HepG2 (cell line): ENCODE data around the gene CASD1. TPM values are rescaled to one million over a fixed set of nuclear protein-coding genes. Genes with fewer than 3 reads are reported as not detected.

Experiments
- ATAC-seq: fragments of 200-7000 bp; cut with Tn5 transposase; 3 replicates; pipeline ENCODE4 v1.9.1; 2020; ENCODE audit warnings: mild to moderate bottlenecking, moderate library complexity
- BruUV-seq: library from RNA; stranded (reverse); fragments of 400-500 nt; replicated peaks from 2 replicates; lab custom pipeline; 2021; lab: Mats Ljungman, UMichigan
- CTCF ChIA-PET: fragments of 300-600 bp; formaldehyde crosslinking; extraction: SDS; loops from one replicate; lab custom pipeline; 2021; ENCODE audit warnings: low total read pairs, inconsistent platforms, low intra/inter-chr PET ratio; lab: Yijun Ruan, JAX
- POLR2A ChIA-PET: fragments of 350-600 bp; sonication (Branson Sonifier 250); formaldehyde crosslinking; loops from one replicate; lab custom pipeline; 2020; ENCODE audit warnings: antibody characterized with exemption, inconsistent platforms; lab: Yijun Ruan, JAX
- DNase-seq: peaks from one replicate; pipeline ENCODE4 v3.0.0-alpha.2; 2015; ENCODE audit warnings: low spot score
- FAIRE-seq: peaks from 3 replicates; lab custom pipeline; 2011; peaks lifted over from hg19 to GRCh38; lab: Jason Lieb, UNC
- H2AFZ ChIP-seq: one replicate; pipeline ENCODE4 v1.6.1; 2011; ENCODE audit warnings: low read length, inconsistent platforms
- H3K27ac ChIP-seq: fragments of 300-600 bp; 3 replicates; pipeline ENCODE4 v1.8.0; 2011; ENCODE audit warnings: mixed run types, mild to moderate bottlenecking, mixed read lengths, low read length, inconsistent platforms; ENCODE audit not compliant: insufficient read depth; ENCODE audit errors: extremely low read length
- H3K27me3 ChIP-seq, 2 experiments: fragments of 200-600 bp in 1 of 2; 2 replicates in 1 of 2; 3 replicates in 1 of 2; pipeline versions ENCODE4 v1.6.0 to v1.8.0; 2011; ENCODE audit warnings: low read length in 2 of 2, mild to moderate bottlenecking in 2 of 2, moderate library complexity in 2 of 2, inconsistent platforms in 1 of 2; ENCODE audit not compliant: insufficient read depth in 2 of 2, control insufficient read depth in 1 of 2
- H3K36me3 ChIP-seq, 2 experiments: fragments of 200-600 bp in 1 of 2; replicated peaks in 1 of 2; 2 replicates in 1 of 2; 3 replicates in 1 of 2; pipeline versions ENCODE4 v1.5.1 to v1.8.0; 2011; ENCODE audit warnings: low read length in 2 of 2, inconsistent platforms in 1 of 2; ENCODE audit not compliant: insufficient read depth in 2 of 2, control insufficient read depth in 1 of 2
- H3K4me1 ChIP-seq: 2 replicates; pipeline ENCODE4 v1.5.1; 2012; ENCODE audit warnings: low read length, inconsistent platforms; ENCODE audit not compliant: insufficient read depth
- H3K4me2 ChIP-seq: 2 replicates; pipeline ENCODE4 v1.6.0; 2011; ENCODE audit warnings: low read depth, low read length, inconsistent platforms
- H3K4me3 ChIP-seq, 3 experiments: fragments of 200-600 bp in 1 of 3; sonication (generic), shearing (Covaris generic) in 1 of 3; replicated peaks in 1 of 3; 2 replicates each; pipeline ENCODE4 v1.5.1; 2011 to 2016; ENCODE audit warnings: low read length in 3 of 3, inconsistent platforms in 2 of 3, low read depth in 2 of 3, mild to moderate bottlenecking in 2 of 3, control low read depth in 1 of 3, mixed read lengths in 1 of 3; ENCODE audit not compliant: insufficient read depth in 1 of 3
- H3K79me2 ChIP-seq: one replicate; pipeline ENCODE4 v1.6.1; 2011; ENCODE audit warnings: low read length, inconsistent platforms; ENCODE audit not compliant: insufficient read depth
- H3K9ac ChIP-seq: 2 replicates; pipeline ENCODE4 v1.6.0; 2011; ENCODE audit warnings: mild to moderate bottlenecking, low read depth, low read length, inconsistent platforms; ENCODE audit not compliant: insufficient read depth
- H3K9me3 ChIP-seq: 2 replicates; pipeline ENCODE4 v1.5.1; 2012; ENCODE audit warnings: mild to moderate bottlenecking, low read length
- H4K20me1 ChIP-seq: 2 replicates; pipeline ENCODE4 v1.6.0; 2011; ENCODE audit warnings: inconsistent platforms, mild to moderate bottlenecking, low read length, moderate library complexity; ENCODE audit not compliant: insufficient read depth
- ATM ChIP-seq: fragments of 450-650 bp; IDR thresholded peaks from 2 replicates; pipeline ENCODE4 v1.7.1; 2017; ENCODE audit warnings: mild to moderate bottlenecking, borderline replicate concordance
- BATF2 ChIP-seq: sonication (generic); formaldehyde crosslinking; IDR thresholded peaks from 2 replicates; pipeline ENCODE4 v1.8.0; 2022; ENCODE audit warnings: mild to moderate bottlenecking, missing genetic modification reagents, moderate library complexity
- CREB1 ChIP-seq, 2 experiments: fragments of 450-650 bp in 1 of 2; IDR thresholded peaks; 2 replicates each; pipeline ENCODE4 v1.6.1; 2016 to 2017; ENCODE audit warnings: control low read depth in 1 of 2, mild to moderate bottlenecking in 1 of 2, missing compliant biosample characterization in 1 of 2, missing genetic modification characterization in 1 of 2
- E2F1 ChIP-seq: sonication (generic); formaldehyde crosslinking; IDR thresholded peaks from 2 replicates; pipeline ENCODE4 v1.5.0; 2020; ENCODE audit warnings: missing genetic modification reagents
- ELK4 ChIP-seq: sonication (generic); formaldehyde crosslinking; IDR thresholded peaks from 2 replicates; pipeline ENCODE4 v1.9.0; 2021; ENCODE audit warnings: missing genetic modification reagents, borderline replicate concordance
- KDM5A ChIP-seq: fragments of 200-600 bp; sonication (generic); IDR thresholded peaks from 2 replicates; pipeline ENCODE4 v1.7.0; 2018; ENCODE audit warnings: antibody characterized with exemption, mild to moderate bottlenecking, low read length, borderline replicate concordance
- PAWR ChIP-seq: sonication (generic); formaldehyde crosslinking; IDR thresholded peaks from 2 replicates; pipeline ENCODE4 v1.4.0; 2020; ENCODE audit warnings: missing genetic modification reagents, mild to moderate bottlenecking, borderline replicate concordance
- PRMT3 ChIP-seq: sonication (generic); formaldehyde crosslinking; IDR thresholded peaks from 2 replicates; pipeline ENCODE4 v1.8.1; 2022; ENCODE audit warnings: low read depth, mild to moderate bottlenecking, moderate library complexity, missing genetic modification reagents, borderline replicate concordance
- PRPF4 ChIP-seq: fragments of 200-400 bp; formaldehyde crosslinking; IDR thresholded peaks from 2 replicates; pipeline ENCODE4 v1.6.1; 2016; ENCODE audit warnings: low read length, low read depth; ENCODE audit not compliant: poor library complexity, severe bottlenecking
- RNF2 ChIP-seq: fragments of 450-650 bp; conservative IDR thresholded peaks from 2 replicates; pipeline ENCODE4 v1.6.1; 2016; ENCODE audit warnings: low read depth
- TGIF2 ChIP-seq: IDR thresholded peaks from 2 replicates; pipeline ENCODE4 v1.6.1; 2016; ENCODE audit warnings: control low read depth, missing compliant biosample characterization
- ZNF207 ChIP-seq: fragments of 450-650 bp; IDR thresholded peaks from 2 replicates; pipeline ENCODE4 v1.6.1; 2016; ENCODE audit warnings: antibody characterized with exemption, borderline replicate concordance
- in situ Hi-C: cut with HindIII; loops from 2 replicates; pipeline ENCODE4 v1.10.0; 2017; ENCODE audit warnings: low pct_unique_long_range_greater_than_20kb; ENCODE audit not compliant: extremely low pct_ligation_motif_present
- intact Hi-C: fragments of 100-400 bp; cut with micrococcal nuclease; formaldehyde crosslinking; loops from one replicate; pipeline ENCODE4 v1.10.0; 2022; ENCODE audit not compliant: unreplicated experiment
- polyA plus RNA-seq, 8 experiments: library from polyadenylated mRNA; depleted of rRNA in 3 of 8; stranded (reverse) in 7 of 8; unstranded in 1 of 8; fragments of >200 nt; fragmentation: Illumina TruSeq in 4 of 8; extraction: Trizol in 4 of 8; gene quantifications; 2 replicates each; pipeline versions ENCODE4 v1.2.1 to v1.2.3, GENCODE V29; 2011 to 2016; ENCODE audit warnings: low read depth in 4 of 8, missing spikeins in 1 of 8, mixed read lengths in 1 of 8; ENCODE audit not compliant: insufficient read depth in 1 of 8
- total RNA-seq, 5 experiments: library from RNA; depleted of rRNA; stranded (reverse); fragments of >200 nt; fragmentation: Illumina TruSeq; extraction: Trizol; gene quantifications; 2 replicates each; pipeline ENCODE4 v1.2.3, GENCODE V29; 2016; ENCODE audit warnings: low read depth in 1 of 5
- TF ChIP-seq, protein P1 (sequence below): sonication (generic); formaldehyde crosslinking; IDR thresholded peaks from 2 replicates; pipeline ENCODE4 v1.5.1; 2020; ENCODE audit warnings: missing genetic modification reagents, mild to moderate bottlenecking, borderline replicate concordance

Gene CASD1
- total and polyA plus RNA-seq, 2 of the 13 experiments (the other 11 are each of a cell fraction or from before 2014, with no cell fraction given), result 22.9 to 32.6 TPM

GRCh38 chr7:94567396-94567795 lies 57.8 kb downstream of the CASD1 start:
- in situ Hi-C loops, result no loop called here
- Histone ChIP-seq H3K9me3 (no peaks in the 10 kb centered on the region), H3K79me2 (no peaks in the 10 kb centered on the region), H4K20me1 (no peaks in the 10 kb centered on the region), H3K27ac (no peak overlapping the region), H3K4me2 (no peak overlapping the region), H3K4me3 (no peak overlapping the region), H3K27me3 (no peaks in the 10 kb centered on the region), H3K36me3 (no peaks in the 10 kb centered on the region), H2AFZ (no peak overlapping the region)
- FAIRE-seq (no peak), DNase-seq (no peak), ATAC-seq (no peak)
- BruUV-seq, result no TSS peak
- intact Hi-C loops, result loop anchor here (10.0 kb wide), 1 partner anchor 337 kb away; the partner anchor contains the start of gene PPP1R9A
- ChIA-PET POLR2A (no interaction called here), CTCF (no interaction called here)
- no peak for TF ChIP-seq BATF2 (CRISPR knock-in tag)
- no peak for TF ChIP-seq RNF2
- TF ChIP-seq PAWR (CRISPR knock-in tag), result no peak
- TF ChIP-seq, all 625 proteins: peak for 0
- Histone ChIP-seq H3K4me1 (peaks cover 9% of the 10 kb centered on the region), H3K9ac (no peak overlapping the region)

DNA sequence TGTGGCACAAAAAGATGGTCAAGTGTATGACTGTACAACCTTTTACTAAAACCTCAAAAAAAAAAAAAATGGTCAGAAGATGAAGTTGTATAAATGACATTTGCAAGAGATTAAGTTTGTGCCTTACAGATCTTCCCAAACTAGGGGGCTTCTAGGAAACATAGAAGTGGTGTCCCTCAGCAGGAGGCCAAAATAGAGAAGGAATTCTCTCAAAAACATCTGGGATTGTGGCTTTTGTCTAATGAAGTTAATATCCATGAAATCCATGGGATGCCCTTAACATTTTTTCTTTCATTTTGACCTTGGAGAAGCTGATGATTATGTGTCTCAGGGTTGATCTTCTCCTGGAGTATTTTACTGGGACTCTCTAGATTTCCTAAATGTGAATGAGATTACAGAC lies 62.2 kb downstream of the CASD1 start:
- BruUV-seq, result no TSS peak
- in situ Hi-C loops, result no loop called here
- no peak for TF ChIP-seq E2F1 (CRISPR knock-in tag)
- TF ChIP-seq, protein P1, sequence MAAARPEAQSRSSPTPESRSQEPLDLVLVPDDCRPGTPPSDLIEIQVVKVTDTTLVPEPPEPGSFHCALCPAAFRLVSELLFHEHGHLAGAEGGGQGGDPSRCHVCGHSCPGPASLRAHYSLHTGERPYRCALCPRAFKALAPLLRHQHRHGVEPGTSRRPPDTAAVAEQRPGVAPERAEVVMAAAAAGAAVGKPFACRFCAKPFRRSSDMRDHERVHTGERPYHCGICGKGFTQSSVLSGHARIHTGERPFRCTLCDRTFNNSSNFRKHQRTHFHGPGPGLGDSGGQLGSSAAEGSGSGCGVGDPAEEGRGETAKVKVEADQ, result no peak
- TF ChIP-seq PRPF4, result no peak
- no peak for TF ChIP-seq CREB1 (IDR thresholded peaks at IDR 0.05)
- TF ChIP-seq CREB1 (CRISPR knock-in tag; IDR thresholded peaks at IDR 0.05), result no peak
- TF ChIP-seq ATM, result no peak
- no peak for TF ChIP-seq ELK4 (CRISPR knock-in tag)
- TF ChIP-seq ZNF207, result no peak
- no peak for TF ChIP-seq PRMT3 (CRISPR knock-in tag)
- TF ChIP-seq KDM5A, result no peak
- TF ChIP-seq TGIF2, result no peak

More for the DNA sequence above, 62.2 kb downstream of the CASD1 start:
- H3K79me2 ChIP-seq, result no peaks in the 10 kb centered on the region
- ATAC-seq (no peak), DNase-seq (no peak), FAIRE-seq (no peak)
- H3K4me1 ChIP-seq, result peaks cover 1% of the 10 kb centered on the region; the same call in 1 of the 2 replicates
- no peak overlapping the region for H3K9ac ChIP-seq
- H3K9me3 ChIP-seq, result peaks cover 14% of the 10 kb centered on the region
- H3K36me3 ChIP-seq, result no peaks in the 10 kb centered on the region
- no peak overlapping the region for H3K4me3 ChIP-seq
- H3K27me3 ChIP-seq, result no peaks in the 10 kb centered on the region
- H3K27ac ChIP-seq, result no peak overlapping the region
- no peaks in the 10 kb centered on the region for H4K20me1 ChIP-seq
- intact Hi-C loops, result no loop called here
- ChIA-PET POLR2A (no interaction called here), CTCF (no interaction called here)
- H3K4me2 ChIP-seq, result no peak overlapping the region
- no peak overlapping the region for H2AFZ ChIP-seq
